Colonic mucosa (tissue), 4 donors: ENCODE data around the gene ZNF99. TPM values are rescaled to one million over a fixed set of nuclear protein-coding genes. Genes with fewer than 3 reads are reported as not detected.
"Not testable (repeated sequence)": the region's sequence is repeated elsewhere in the genome, so short reads cannot be mapped to it uniquely, and the experiment has no call there.

Source experiments
- DNase-seq: peaks from one replicate; pipeline ENCODE4 v3.0.0-alpha.2; 2020
- H3K27ac ChIP-seq: fragments of 200-600 bp; one replicate; pipeline ENCODE4 v1.8.0; 2021
- H3K27me3 ChIP-seq: fragments of 200-600 bp; one replicate; pipeline ENCODE4 v1.8.0; 2021
- H3K36me3 ChIP-seq: fragments of 200-600 bp; one replicate; pipeline ENCODE4 v1.8.0; 2021
- H3K4me1 ChIP-seq: fragments of 200-600 bp; one replicate; pipeline ENCODE4 v1.8.0; 2021; ENCODE audit warnings: mild to moderate bottlenecking
- H3K4me3 ChIP-seq: fragments of 200-600 bp; one replicate; pipeline ENCODE4 v1.8.0; 2021
- H3K9ac ChIP-seq, 2 donors: one replicate each; pipeline ENCODE4 v1.7.0; 2013; ENCODE audit warnings: control low read depth in 2 of 2, low read depth in 2 of 2, low read length in 2 of 2
- H3K9me3 ChIP-seq: fragments of 200-600 bp; one replicate; pipeline ENCODE4 v1.8.0; 2021
- intact Hi-C: fragments of 100-400 bp; cut with DNase I; formaldehyde crosslinking; loops from one replicate; pipeline ENCODE4 v1.14.1; 2022
- total RNA-seq, 2 donors: library from RNA; stranded (reverse); fragmentation: NEBNext Ultra II Directional in 1 of 2; extraction: Animal tissue kit (Norgen Biotek cat#: 25700) in 1 of 2; gene quantifications; one replicate each; pipeline ENCODE4 v1.2.1, GENCODE V29; 2021
- TF ChIP-seq, protein P1 (sequence below): fragments of 200-600 bp; IDR thresholded peaks from one replicate; pipeline ENCODE4 v1.8.0; 2022; ENCODE audit warnings: antibody characterized with exemption, mild to moderate bottlenecking
- donor health status: healthy.
- donor health status: DM: no; HTN: no; CAD: no.
- donor health status: DM: no; HTN: no; CAD: no.

ZNF99 gene
- total RNA-seq, 2 donors from 2014 or later = not detected

DNA sequence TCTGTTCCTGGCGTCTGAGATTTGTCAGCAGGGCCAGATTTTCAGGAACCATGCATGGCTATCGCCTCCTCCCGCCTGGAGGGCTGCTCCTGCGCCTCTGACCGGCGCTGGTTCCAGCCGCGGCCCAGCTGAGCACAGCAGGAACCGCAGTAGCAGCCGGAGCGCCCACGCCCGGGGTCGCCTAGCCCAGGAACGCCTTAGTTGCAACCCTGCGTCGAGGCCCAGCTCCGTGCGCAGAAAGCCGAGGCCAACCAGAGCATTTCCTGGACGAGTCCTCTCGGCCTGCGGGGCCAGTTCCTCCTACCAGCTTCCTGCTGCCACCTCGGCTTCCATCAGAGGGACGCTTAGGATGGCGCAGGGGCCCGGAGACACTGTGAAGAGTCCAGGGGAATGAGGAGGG, 75.0 kb downstream of the ZNF99 start:
- intact Hi-C loops = no loop called here
- TF ChIP-seq, protein P1, sequence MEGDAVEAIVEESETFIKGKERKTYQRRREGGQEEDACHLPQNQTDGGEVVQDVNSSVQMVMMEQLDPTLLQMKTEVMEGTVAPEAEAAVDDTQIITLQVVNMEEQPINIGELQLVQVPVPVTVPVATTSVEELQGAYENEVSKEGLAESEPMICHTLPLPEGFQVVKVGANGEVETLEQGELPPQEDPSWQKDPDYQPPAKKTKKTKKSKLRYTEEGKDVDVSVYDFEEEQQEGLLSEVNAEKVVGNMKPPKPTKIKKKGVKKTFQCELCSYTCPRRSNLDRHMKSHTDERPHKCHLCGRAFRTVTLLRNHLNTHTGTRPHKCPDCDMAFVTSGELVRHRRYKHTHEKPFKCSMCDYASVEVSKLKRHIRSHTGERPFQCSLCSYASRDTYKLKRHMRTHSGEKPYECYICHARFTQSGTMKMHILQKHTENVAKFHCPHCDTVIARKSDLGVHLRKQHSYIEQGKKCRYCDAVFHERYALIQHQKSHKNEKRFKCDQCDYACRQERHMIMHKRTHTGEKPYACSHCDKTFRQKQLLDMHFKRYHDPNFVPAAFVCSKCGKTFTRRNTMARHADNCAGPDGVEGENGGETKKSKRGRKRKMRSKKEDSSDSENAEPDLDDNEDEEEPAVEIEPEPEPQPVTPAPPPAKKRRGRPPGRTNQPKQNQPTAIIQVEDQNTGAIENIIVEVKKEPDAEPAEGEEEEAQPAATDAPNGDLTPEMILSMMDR = no peak
- H3K9me3 ChIP-seq = no peaks in the 10 kb centered on the region

GRCh38 chr19:22703096-22703495, 80.9 kb downstream of the ZNF99 start:
- H3K4me3 ChIP-seq, H3K9ac ChIP-seq, H3K27ac ChIP-seq, H3K4me1 ChIP-seq, H3K36me3 ChIP-seq, H3K27me3 ChIP-seq, DNase-seq, H3K9me3 ChIP-seq, intact Hi-C loops: not testable (repeated sequence)

More for the DNA sequence above, 75.0 kb downstream of the ZNF99 start:
- Histone ChIP-seq H3K4me1 (no peaks in the 10 kb centered on the region), H3K27me3 (no peaks in the 10 kb centered on the region), H3K27ac (no peak overlapping the region), H3K4me3 (no peak overlapping the region), H3K9ac (no peak overlapping the region), H3K36me3 (no peaks in the 10 kb centered on the region)
- no peak for DNase-seq

DNA sequence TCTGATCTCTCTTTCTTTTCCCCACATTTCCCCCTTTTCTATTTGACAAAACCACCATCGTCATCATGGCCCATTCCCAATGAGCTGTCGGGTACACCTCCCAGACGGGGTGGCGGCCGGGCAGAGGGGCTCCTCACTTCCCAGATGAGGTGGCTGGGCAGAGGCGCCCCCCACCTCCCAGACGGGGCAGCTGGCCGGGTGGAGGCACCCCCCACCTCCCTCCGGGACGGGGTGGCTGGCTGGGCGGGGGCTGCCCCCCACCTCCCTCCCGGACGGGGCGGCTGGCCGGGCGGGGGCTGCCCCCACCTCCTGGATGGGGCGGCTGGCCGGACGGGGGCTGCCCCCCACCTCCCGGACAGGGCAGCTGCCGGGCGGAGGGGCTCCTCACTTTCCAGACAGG, 81.3 kb downstream of the ZNF99 start:
- DNase-seq, H3K27me3 ChIP-seq, H3K27ac ChIP-seq, H3K36me3 ChIP-seq, H3K9me3 ChIP-seq, H3K9ac ChIP-seq, intact Hi-C loops, H3K4me1 ChIP-seq, H3K4me3 ChIP-seq: not testable (repeated sequence)

Other genes starting within 250 kb of the ZNF99 start
- 1 to 10 TPM in 1 of 2 donors, under 1 TPM in 1; 0.58 to 1.8 TPM for gene ZNF492, start 149.8 kb downstream of the ZNF99 start, total RNA-seq
- gene ZNF723, start 48.1 kb upstream of the ZNF99 start, total RNA-seq = not detected
- under 1 TPM in 1 of 2 donors, not detected in 1; 0.45 TPM for gene ZNF728, start 219.0 kb upstream of the ZNF99 start, total RNA-seq